Fibroblast of lung (primary cell): ENCODE results near the gene LECT2.

Experiments used
- EZH2 ChIP-seq: IDR thresholded peaks from 2 replicates; pipeline ENCODE4 v1.5.1; 2012; ENCODE audit warnings: low read length, control low read depth, mild to moderate bottlenecking; ENCODE audit errors: missing control alignments
- TF ChIP-seq, protein P1 (sequence below), 2 donors: IDR thresholded peaks in 1 of 2; conservative IDR thresholded peaks in 1 of 2; 1 replicate in 1 of 2; 2 replicates in 1 of 2; pipeline ENCODE4 v1.5.1; 2011 to 2012; ENCODE audit warnings: low read length in 2 of 2, control low read depth in 1 of 2, inconsistent platforms in 1 of 2, low read depth in 1 of 2, mild to moderate bottlenecking in 1 of 2

GRCh38 chr5:135951257-135951656 lies 3.5 kb downstream of the LECT2 start:
- TF ChIP-seq, protein P1, sequence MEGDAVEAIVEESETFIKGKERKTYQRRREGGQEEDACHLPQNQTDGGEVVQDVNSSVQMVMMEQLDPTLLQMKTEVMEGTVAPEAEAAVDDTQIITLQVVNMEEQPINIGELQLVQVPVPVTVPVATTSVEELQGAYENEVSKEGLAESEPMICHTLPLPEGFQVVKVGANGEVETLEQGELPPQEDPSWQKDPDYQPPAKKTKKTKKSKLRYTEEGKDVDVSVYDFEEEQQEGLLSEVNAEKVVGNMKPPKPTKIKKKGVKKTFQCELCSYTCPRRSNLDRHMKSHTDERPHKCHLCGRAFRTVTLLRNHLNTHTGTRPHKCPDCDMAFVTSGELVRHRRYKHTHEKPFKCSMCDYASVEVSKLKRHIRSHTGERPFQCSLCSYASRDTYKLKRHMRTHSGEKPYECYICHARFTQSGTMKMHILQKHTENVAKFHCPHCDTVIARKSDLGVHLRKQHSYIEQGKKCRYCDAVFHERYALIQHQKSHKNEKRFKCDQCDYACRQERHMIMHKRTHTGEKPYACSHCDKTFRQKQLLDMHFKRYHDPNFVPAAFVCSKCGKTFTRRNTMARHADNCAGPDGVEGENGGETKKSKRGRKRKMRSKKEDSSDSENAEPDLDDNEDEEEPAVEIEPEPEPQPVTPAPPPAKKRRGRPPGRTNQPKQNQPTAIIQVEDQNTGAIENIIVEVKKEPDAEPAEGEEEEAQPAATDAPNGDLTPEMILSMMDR (conservative IDR thresholded peaks at IDR 0.05 in 1 of 2, IDR thresholded peaks at IDR 0.05 in 1 of 2; ENCODE audit: low read depth in 1 of 2, low read length in 2 of 2): no peak
- TF ChIP-seq EZH2: no peak
